ENCODE results near the gene SPOCD1. TPM values are rescaled to one million over a fixed set of nuclear protein-coding genes. Genes with fewer than 3 reads are reported as not detected.
"Not testable (repeated sequence)": the region's sequence is repeated elsewhere in the genome, so short reads cannot be mapped to it uniquely, and the experiment has no call there.

Gene SPOCD1
- polyA plus RNA-seq, 6 donors from 2014 or later = 0.23 to 0.38 (median 0.34) TPM; not detected in 2

DNA sequence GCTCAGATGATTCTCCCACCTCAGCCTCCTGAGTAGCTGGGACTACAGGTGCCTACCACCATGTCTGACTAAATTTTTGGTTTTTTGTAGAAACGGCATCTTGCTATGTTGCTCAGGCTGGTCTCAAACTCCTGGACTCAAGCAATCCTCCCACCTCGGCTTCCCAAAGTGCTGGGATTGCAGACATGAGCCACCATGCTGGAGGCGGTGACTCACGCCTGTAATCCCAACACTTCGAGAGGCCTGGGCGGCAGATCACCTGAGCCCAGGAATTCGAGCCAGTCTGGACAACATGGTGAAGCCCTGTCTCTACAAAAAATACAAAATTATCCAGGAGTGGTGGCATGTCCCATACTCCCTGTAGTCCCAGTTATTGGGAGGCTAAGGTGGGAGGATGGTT is 4.4 kb upstream of the SPOCD1 start:
- peaks cover 8 to 28% (median 20%) of the 10 kb centered on the region in 3 donors for H3K4me1 Mint-ChIP-seq
- not testable (repeated sequence) for H3K27ac Mint-ChIP-seq; ATAC-seq (ENCODE audit: low read depth in 2 of 2); H3K9me3 Mint-ChIP-seq; H3K36me3 Mint-ChIP-seq; H3K27me3 Mint-ChIP-seq; H3K4me3 Mint-ChIP-seq; DNase-seq

GRCh38 chr1:31818206-31818605 is 2.4 kb upstream of the SPOCD1 start:
- H3K27me3 Mint-ChIP-seq = no peaks in the 10 kb centered on the region
- peak overlapping the region in 1 of 8 donors; percentile 15 for H3K4me3 Mint-ChIP-seq
- H3K9me3 Mint-ChIP-seq = peaks cover 0 to 7% (median 0%) of the 10 kb centered on the region in 7 donors
- DNase-seq = no peak
- H3K36me3 Mint-ChIP-seq = no peaks in the 10 kb centered on the region
- ATAC-seq (ENCODE audit: low read depth in 2 of 2) = no peak
- H3K4me1 Mint-ChIP-seq = peaks cover 12 to 33% (median 31%) of the 10 kb centered on the region in 3 donors
- no peak overlapping the region for H3K27ac Mint-ChIP-seq

DNA sequence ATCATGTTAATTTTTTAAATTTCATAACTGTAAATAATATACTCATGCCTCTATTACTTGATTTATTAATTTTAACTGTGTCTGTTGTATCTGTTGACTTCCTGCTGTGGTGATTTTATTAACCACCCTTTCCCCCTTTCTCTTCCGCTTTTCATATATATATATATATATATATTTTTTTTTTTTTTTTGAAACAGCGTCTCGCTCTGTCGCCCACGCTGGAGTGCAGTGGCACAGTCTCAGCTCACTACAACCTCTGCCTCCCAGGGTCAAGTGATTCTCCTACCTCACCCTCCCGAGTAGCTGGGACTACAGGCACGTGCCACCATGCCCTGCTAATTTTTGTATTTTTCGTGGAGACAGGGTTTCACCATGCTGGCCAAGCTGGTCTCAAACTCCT is 1.1 kb upstream of the SPOCD1 start:
- not testable (repeated sequence) for H3K27me3 Mint-ChIP-seq, H3K9me3 Mint-ChIP-seq, H3K36me3 Mint-ChIP-seq
- DNase-seq = peak; percentile 39
- Mint-ChIP-seq H3K4me1 (peaks cover 12 to 42% (median 31%) of the 10 kb centered on the region in 3 donors), H3K4me3 (peak overlapping the region; percentile 2 to 73 (median 44)), H3K27ac (peak overlapping the region in 5 of 6 donors; percentile 5 to 85 (median 66))
- ATAC-seq (ENCODE audit: low read depth in 2 of 2) = peak; percentile 75 to 85

DNA sequence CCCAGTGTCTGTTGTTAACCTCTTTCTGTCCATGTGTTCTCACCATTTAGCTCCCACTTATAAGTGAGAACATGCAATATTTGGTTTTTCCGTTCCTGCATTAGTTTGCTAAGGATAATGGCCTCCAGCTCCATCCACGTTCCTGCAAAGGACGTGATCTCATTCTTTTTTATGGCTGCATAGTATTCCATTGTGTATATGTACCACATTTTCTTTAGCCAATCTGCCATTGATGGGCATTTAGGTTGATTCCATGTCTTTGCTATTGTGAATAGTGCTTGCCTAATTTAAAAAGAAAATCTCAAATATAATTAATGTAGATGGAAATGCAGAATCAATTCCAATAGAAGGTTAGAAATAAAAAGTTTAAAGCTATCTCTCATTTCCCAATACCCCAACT is 679 bp upstream of the SPOCD1 start:
- Mint-ChIP-seq H3K4me1 (peaks cover 12 to 43% (median 31%) of the 10 kb centered on the region in 3 donors), H3K4me3 (peak overlapping the region in 6 of 8 donors; percentile 2 to 73 (median 48)), H3K27ac (peak overlapping the region in 4 of 6 donors; percentile 13 to 85 (median 57))
- DNase-seq; H3K36me3 Mint-ChIP-seq; ATAC-seq (ENCODE audit: low read depth in 2 of 2); H3K9me3 Mint-ChIP-seq; H3K27me3 Mint-ChIP-seq: not testable (repeated sequence)

GRCh38 chr1:31815307-31815645 is 546 bp downstream of the SPOCD1 start:
- Mint-ChIP-seq H3K36me3 (no peaks in the 10 kb centered on the region), H3K4me3 (peak overlapping the region in 1 of 8 donors; percentile 69)

GRCh38 chr1:31814631-31815306 is 1.1 kb downstream of the SPOCD1 start:
- DNase-seq = no peak
- no peak overlapping the region for H3K4me3 Mint-ChIP-seq
- H3K9me3 Mint-ChIP-seq = peaks cover 0 to 8% (median 0%) of the 10 kb centered on the region in 7 donors
- peaks cover 12 to 45% (median 28%) of the 10 kb centered on the region in 3 donors for H3K4me1 Mint-ChIP-seq
- peak overlapping the region in 2 of 6 donors; percentile 86 to 91 for H3K27ac Mint-ChIP-seq
- no peaks in the 10 kb centered on the region for H3K36me3 Mint-ChIP-seq
- H3K27me3 Mint-ChIP-seq = no peaks in the 10 kb centered on the region
- no peak for ATAC-seq (ENCODE audit: low read depth in 2 of 2)

More at GRCh38 chr1:31815307-31815645, 546 bp downstream of the SPOCD1 start:
- Mint-ChIP-seq H3K27ac (peak overlapping the region in 2 of 6 donors; percentile 4 to 64), H3K9me3 (peaks cover 0 to 8% (median 0%) of the 10 kb centered on the region in 7 donors), H3K4me1 (peaks cover 12 to 43% (median 28%) of the 10 kb centered on the region in 3 donors), H3K27me3 (no peaks in the 10 kb centered on the region)
- DNase-seq (no peak), ATAC-seq (ENCODE audit: low read depth in 2 of 2) (no peak)

DNA sequence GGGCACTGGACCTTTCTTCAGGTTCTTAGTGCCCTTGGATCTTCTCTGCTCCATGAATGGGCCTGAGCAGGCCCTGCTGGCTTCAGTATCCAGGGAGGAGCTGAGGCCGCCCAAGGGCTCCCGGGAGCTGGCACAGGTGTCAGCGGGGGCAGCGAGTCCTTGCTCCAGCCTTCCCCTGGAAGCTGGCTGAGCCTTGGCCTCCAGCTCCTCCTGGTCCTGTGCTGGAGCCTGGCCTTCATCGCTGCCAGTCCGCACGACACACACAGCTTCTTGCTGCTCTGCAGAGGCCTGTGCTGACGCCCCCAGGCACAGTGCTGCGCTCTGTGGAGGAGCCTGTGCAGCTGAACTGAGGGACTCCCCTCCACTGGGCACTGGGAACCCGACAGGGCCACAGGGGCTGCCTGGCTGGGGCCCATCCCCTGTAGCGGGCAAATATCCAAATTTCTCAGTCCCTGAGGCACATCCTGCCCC is 1.7 kb downstream of the SPOCD1 start:
- Mint-ChIP-seq H3K27me3 (no peaks in the 10 kb centered on the region), H3K36me3 (no peaks in the 10 kb centered on the region), H3K9me3 (peaks cover 0 to 8% (median 0%) of the 10 kb centered on the region in 7 donors), H3K27ac (peak overlapping the region in 1 of 6 donors; percentile 7), H3K4me1 (peaks cover 12 to 47% (median 28%) of the 10 kb centered on the region in 3 donors), H3K4me3 (no peak overlapping the region)
- ATAC-seq (ENCODE audit: low read depth in 2 of 2) (no peak), DNase-seq (no peak)

DNA sequence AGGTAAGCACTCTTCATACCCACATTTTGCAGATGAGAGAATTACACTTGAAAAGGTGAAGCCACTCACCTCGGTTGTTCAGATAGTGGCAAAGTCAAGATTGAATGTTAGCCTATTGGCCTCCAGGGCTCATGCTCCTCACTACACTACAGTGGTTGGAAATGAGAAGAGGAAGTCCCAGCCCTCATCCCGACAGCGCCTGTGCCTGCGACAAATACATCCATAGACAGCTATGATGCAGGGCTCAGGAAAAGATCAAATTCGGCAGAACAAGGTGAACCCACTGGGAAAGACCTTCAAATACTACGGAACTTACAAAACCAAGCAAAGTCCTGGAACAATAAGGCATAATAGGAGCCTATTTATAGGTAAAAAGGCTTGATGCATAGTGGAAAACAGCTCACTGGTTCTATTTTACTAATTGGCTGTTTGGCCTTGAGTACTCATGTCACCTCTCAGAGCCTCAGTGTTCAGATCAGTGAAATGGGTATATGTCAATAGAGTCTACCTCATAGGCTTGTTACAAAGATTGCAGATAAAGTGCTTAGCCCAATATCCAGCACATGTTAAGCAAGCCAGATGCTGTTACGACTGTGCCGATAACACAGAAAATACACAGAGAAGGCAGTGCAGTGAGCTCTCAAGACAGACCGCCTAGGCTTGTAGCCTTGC is 3.5 kb downstream of the SPOCD1 start:
- Mint-ChIP-seq H3K27me3 (no peaks in the 10 kb centered on the region), H3K9me3 (peaks cover 0 to 6% (median 0%) of the 10 kb centered on the region in 7 donors), H3K36me3 (no peaks in the 10 kb centered on the region), H3K4me1 (peaks cover 9 to 38% (median 17%) of the 10 kb centered on the region in 3 donors), H3K4me3 (peak overlapping the region in 1 of 8 donors; percentile 27), H3K27ac (peak overlapping the region in 1 of 6 donors; percentile 42)
- ATAC-seq (ENCODE audit: low read depth in 2 of 2) (no peak), DNase-seq (no peak)

GRCh38 chr1:31811605-31812004 is 4.2 kb downstream of the SPOCD1 start:
- Mint-ChIP-seq H3K4me1 (peaks cover 4 to 36% (median 10%) of the 10 kb centered on the region in 3 donors), H3K27ac (no peak overlapping the region), H3K4me3 (no peak overlapping the region), H3K9me3 (peaks cover 0 to 1% (median 0%) of the 10 kb centered on the region in 7 donors), H3K27me3 (no peaks in the 10 kb centered on the region), H3K36me3 (no peaks in the 10 kb centered on the region)
- DNase-seq (no peak), ATAC-seq (ENCODE audit: low read depth in 2 of 2) (no peak)

GRCh38 chr1:31809698-31810097 is 6.1 kb downstream of the SPOCD1 start:
- no peak for DNase-seq
- Mint-ChIP-seq H3K4me3 (no peak overlapping the region), H3K27me3 (no peaks in the 10 kb centered on the region), H3K9me3 (peaks cover 0 to 1% (median 0%) of the 10 kb centered on the region in 7 donors), H3K36me3 (no peaks in the 10 kb centered on the region), H3K27ac (peak overlapping the region in 1 of 6 donors; percentile 24), H3K4me1 (peaks cover 2 to 23% (median 3%) of the 10 kb centered on the region in 3 donors)
- no peak for ATAC-seq (ENCODE audit: low read depth in 2 of 2)

GRCh38 chr1:31807273-31808048 is 8.4 kb downstream of the SPOCD1 start:
- DNase-seq (no peak), ATAC-seq (ENCODE audit: low read depth in 2 of 2) (no peak)
- Mint-ChIP-seq H3K27ac (no peak overlapping the region), H3K9me3 (peaks cover 0 to 1% (median 0%) of the 10 kb centered on the region in 7 donors), H3K4me3 (no peak overlapping the region), H3K36me3 (no peaks in the 10 kb centered on the region), H3K27me3 (no peaks in the 10 kb centered on the region), H3K4me1 (peaks cover 0 to 16% (median under 1%) of the 10 kb centered on the region in 3 donors)

DNA sequence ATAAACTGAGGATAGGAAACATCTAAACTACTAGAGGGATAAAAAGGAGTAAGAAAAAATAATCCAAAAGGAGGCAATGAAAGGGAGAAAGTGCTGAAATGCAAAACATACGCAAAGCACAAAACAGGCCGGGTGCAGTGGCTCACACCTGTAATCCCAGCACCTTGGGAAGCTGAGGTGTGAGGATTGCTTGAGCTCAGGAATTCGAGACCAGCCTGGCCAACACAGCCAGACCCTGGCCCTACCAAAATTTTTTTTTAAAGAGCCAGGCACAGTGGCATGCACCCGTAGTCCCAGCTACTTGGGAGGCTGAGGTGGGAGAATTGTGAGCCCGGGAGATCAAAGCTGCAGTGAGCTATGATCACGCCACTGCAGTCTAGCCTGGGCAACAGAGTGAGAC is 10.5 kb downstream of the SPOCD1 start:
- H3K27me3 Mint-ChIP-seq = no peaks in the 10 kb centered on the region
- H3K27ac Mint-ChIP-seq = no peak overlapping the region
- DNase-seq = no peak
- no peak for ATAC-seq (ENCODE audit: low read depth in 2 of 2)
- H3K4me3 Mint-ChIP-seq = no peak overlapping the region
- H3K9me3 Mint-ChIP-seq = no peaks in the 10 kb centered on the region
- H3K4me1 Mint-ChIP-seq = peaks cover 16 to 23% (median 20%) of the 10 kb centered on the region in 3 donors
- no peaks in the 10 kb centered on the region for H3K36me3 Mint-ChIP-seq

DNA sequence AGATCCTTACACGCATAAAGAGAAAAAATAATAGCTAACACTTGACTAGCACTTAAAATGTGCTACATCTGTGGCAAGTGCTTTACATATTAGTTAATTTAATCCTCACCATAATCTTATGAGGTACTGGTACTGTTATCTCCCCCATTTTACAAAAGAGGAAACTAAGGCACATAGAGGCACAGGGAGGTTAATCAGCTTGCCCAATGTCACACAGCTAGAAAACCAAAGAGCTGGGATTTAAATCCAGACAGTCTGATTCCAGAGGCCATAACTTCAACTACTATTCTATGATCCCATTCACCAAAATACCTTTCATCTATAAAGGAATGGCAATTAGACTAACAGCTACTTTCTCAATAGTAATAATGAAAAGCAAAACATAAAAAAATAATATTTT is 11.7 kb downstream of the SPOCD1 start:
- no peaks in the 10 kb centered on the region for H3K9me3 Mint-ChIP-seq
- DNase-seq (no peak), ATAC-seq (ENCODE audit: low read depth in 2 of 2) (no peak)
- no peaks in the 10 kb centered on the region for H3K27me3 Mint-ChIP-seq
- H3K4me1 Mint-ChIP-seq = peaks cover 16 to 24% (median 23%) of the 10 kb centered on the region in 3 donors
- H3K4me3 Mint-ChIP-seq = no peak overlapping the region
- no peak overlapping the region for H3K27ac Mint-ChIP-seq
- no peaks in the 10 kb centered on the region for H3K36me3 Mint-ChIP-seq
